Transverse colon (tissue), 4 donors: ENCODE measurements around the gene UBE2D2. TPM values are rescaled to one million over a fixed set of nuclear protein-coding genes. Genes with fewer than 3 reads are reported as not detected.
"Not testable (repeated sequence)": the region's sequence is repeated elsewhere in the genome, so short reads cannot be mapped to it uniquely, and the experiment has no call there.

ENCODE experiments used
- DNase-seq: peaks from one replicate; pipeline ENCODE4 v3.0.0-alpha.2; 2019
- H3K27ac ChIP-seq, 4 donors: fragments of 200-600 bp; sonication (generic); 2 replicates each; pipeline ENCODE4 v1.5.1; 2016 to 2018; ENCODE audit warnings: inconsistent platforms in 4 of 4
- H3K27me3 ChIP-seq: fragments of 200-600 bp; sonication (generic); 2 replicates; pipeline ENCODE4 v1.5.1; 2017; ENCODE audit warnings: inconsistent platforms
- H3K36me3 ChIP-seq, 4 donors: fragments of 200-600 bp; sonication (generic); 2 replicates each; pipeline ENCODE4 v1.5.1; 2017 to 2019; ENCODE audit warnings: inconsistent platforms in 4 of 4
- H3K4me1 ChIP-seq, 4 donors: fragments of 200-600 bp; sonication (generic); 2 replicates each; pipeline ENCODE4 v1.5.1; 2017 to 2020; ENCODE audit warnings: inconsistent platforms in 4 of 4
- H3K4me3 ChIP-seq, 4 donors: fragments of 200-600 bp; sonication (generic); 1 replicate in 1 of 4; 2 replicates in 3 of 4; pipeline versions ENCODE4 v1.5.1 to v1.6.1; 2017 to 2019; ENCODE audit warnings: inconsistent platforms in 4 of 4
- H3K9me3 ChIP-seq, 2 donors: fragments of 200-600 bp; sonication (generic); 2 replicates each; pipeline ENCODE4 v1.5.1; 2017 to 2019; ENCODE audit warnings: inconsistent platforms in 2 of 2
- EP300 ChIP-seq: sonication (generic); formaldehyde crosslinking; IDR thresholded peaks from one replicate; pipeline ENCODE4 v1.6.1; 2017; ENCODE audit warnings: antibody characterized with exemption, low read depth
- POLR2A ChIP-seq: fragments of 450-650 bp; IDR thresholded peaks from one replicate; pipeline ENCODE4 v1.6.1; 2016; ENCODE audit warnings: antibody characterized with exemption, mild to moderate bottlenecking, moderate library complexity
- POLR2AphosphoS5 ChIP-seq, 3 donors: sonication (generic); formaldehyde crosslinking; IDR thresholded peaks; one replicate each; pipeline ENCODE4 v1.6.1; 2016; ENCODE audit warnings: antibody characterized with exemption in 3 of 3
- WGBS, 2 donors: methylation state at CpG; one replicate each; pipeline ENCODE4 v1.1.5; 2018; ENCODE audit warnings: low coverage in 1 of 2; 5-methylcytosine and 5-hydroxymethylcytosine counted together
- in situ Hi-C, 4 donors: fragments of 200-750 bp; cut with MboI; loops; one replicate each; pipeline versions ENCODE4 v1.15.0 to v1.15.1; 2017; ENCODE audit warnings: low sequenced_read_pairs in 3 of 4, low pct_ligation_motif_present in 1 of 4, low pct_unique_long_range_greater_than_20kb in 1 of 4
- intact Hi-C: fragments of 100-400 bp; cut with DNase I; formaldehyde crosslinking; loops from one replicate; pipeline ENCODE4 v1.15.1; 2023; ENCODE audit warnings: low total_unique reads
- total RNA-seq, 4 donors: library from RNA; depleted of rRNA; stranded (reverse); fragments of >200 nt; gene quantifications; one replicate each; pipeline ENCODE4 v1.1.0, GENCODE V29; 2016
- TF ChIP-seq, protein P1 (sequence below), 5 experiments: fragments of 200-600 bp in 3 of 5; fragments of 450-650 bp in 2 of 5; sonication (generic) in 3 of 5; IDR thresholded peaks; 1 replicate in 2 of 5; 2 replicates in 3 of 5; pipeline ENCODE4 v1.5.1; 2016 to 2017; ENCODE audit warnings: antibody characterized with exemption in 5 of 5, inconsistent platforms in 3 of 5, mild to moderate bottlenecking in 2 of 5, moderate library complexity in 1 of 5

UBE2D2 gene
- total RNA-seq, 4 donors from 2014 or later, result 45.6 to 134 (median 80.8) TPM

DNA sequence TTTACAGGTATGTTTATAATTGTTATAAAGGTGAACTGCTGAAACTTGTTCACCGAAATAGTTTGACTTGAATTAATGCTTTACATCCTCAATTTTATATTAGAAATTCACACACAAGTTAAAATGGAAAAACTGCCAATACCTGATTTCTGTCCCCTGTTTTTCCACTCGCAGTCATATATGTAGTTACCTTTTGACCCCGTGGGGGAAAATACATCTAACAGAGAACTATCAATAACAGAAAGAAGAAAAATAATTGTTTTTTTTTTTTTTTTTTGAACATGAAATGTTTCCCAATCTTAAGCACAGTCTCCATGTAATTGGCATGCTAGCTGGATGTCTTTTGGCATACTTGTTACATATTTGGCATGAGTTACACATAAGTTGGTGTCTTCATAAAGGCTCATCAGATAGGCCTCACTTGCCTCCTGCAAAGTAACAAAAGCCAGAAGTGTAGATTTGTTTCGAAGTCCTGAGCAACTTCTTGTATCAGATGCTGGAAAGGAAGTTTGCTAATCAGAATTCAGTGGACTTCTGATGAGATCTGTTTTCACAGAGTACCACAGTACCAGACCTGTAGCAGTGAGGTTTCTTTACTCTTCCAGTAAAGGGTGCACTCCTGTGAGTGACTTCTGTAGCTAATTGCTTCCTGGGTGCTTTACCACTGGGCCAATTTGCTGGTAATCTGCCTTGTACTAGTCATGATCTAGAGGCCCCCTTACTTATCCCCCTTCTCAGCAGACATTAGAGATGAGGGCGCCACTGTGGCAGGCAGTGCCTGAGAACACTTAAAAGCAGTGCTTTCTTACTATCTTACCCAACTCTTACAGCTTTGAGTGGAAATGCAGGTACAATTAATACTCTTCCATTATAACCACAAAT is 50.8 kb downstream of the UBE2D2 start:
- Histone ChIP-seq H3K4me3 (no peak overlapping the region), H3K36me3 (peaks cover 0 to 20% (median 7%) of the 10 kb centered on the region in 4 donors), H3K4me1 (peaks cover 0 to 52% (median 14%) of the 10 kb centered on the region in 4 donors), H3K27me3 (no peaks in the 10 kb centered on the region), H3K9me3 (no peaks in the 10 kb centered on the region), H3K27ac (no peak overlapping the region)
- no peak for DNase-seq
- in situ Hi-C loops (no loop called here), intact Hi-C loops (no loop called here)
- TF ChIP-seq EP300, result no peak
- no peak for TF ChIP-seq POLR2A
- TF ChIP-seq, protein P1, sequence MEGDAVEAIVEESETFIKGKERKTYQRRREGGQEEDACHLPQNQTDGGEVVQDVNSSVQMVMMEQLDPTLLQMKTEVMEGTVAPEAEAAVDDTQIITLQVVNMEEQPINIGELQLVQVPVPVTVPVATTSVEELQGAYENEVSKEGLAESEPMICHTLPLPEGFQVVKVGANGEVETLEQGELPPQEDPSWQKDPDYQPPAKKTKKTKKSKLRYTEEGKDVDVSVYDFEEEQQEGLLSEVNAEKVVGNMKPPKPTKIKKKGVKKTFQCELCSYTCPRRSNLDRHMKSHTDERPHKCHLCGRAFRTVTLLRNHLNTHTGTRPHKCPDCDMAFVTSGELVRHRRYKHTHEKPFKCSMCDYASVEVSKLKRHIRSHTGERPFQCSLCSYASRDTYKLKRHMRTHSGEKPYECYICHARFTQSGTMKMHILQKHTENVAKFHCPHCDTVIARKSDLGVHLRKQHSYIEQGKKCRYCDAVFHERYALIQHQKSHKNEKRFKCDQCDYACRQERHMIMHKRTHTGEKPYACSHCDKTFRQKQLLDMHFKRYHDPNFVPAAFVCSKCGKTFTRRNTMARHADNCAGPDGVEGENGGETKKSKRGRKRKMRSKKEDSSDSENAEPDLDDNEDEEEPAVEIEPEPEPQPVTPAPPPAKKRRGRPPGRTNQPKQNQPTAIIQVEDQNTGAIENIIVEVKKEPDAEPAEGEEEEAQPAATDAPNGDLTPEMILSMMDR (IDR thresholded peaks at IDR 0.05), result no peak
- no peak for TF ChIP-seq POLR2AphosphoS5 (IDR thresholded peaks at IDR 0.05)
- 68 to 85% methylated on average over 4 to 5 of the region's 5 CpGs for WGBS, 2 donors

DNA sequence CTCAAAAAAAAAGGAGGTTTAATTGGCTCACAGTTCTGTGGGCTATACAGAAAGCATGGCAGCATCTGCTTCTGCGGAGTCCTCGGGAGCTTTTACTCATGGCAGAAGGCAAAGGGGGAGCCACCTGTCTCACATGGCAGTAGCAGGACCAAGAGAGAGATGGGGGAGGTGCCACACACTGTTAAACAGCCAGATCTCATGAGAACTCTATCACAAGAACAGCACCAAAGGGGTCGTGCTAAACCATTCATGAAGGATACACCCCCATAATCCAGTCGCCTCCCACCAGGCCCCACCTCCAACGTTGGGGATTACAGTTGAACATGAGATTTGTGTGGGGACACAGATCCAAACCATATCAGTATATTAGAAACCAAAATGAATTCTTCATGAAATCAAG is 58.7 kb downstream of the UBE2D2 start:
- no peak for DNase-seq
- Histone ChIP-seq H3K4me3 (no peak overlapping the region), H3K27me3 (no peaks in the 10 kb centered on the region), H3K36me3 (peaks cover 0 to 70% (median 26%) of the 10 kb centered on the region in 4 donors), H3K9me3 (no peaks in the 10 kb centered on the region), H3K27ac (no peak overlapping the region), H3K4me1 (no peaks in the 10 kb centered on the region)
- 84% methylated on average over 5 of the region's 5 CpGs; no CpG with 5 or more reads in 1 of the 2 donors for WGBS, 2 donors
- TF ChIP-seq POLR2A (no peak), EP300 (no peak), POLR2AphosphoS5 (IDR thresholded peaks at IDR 0.05) (no peak)
- TF ChIP-seq, protein P1 (IDR thresholded peaks at IDR 0.05), result no peak
- in situ Hi-C loops, result no loop called here
- intact Hi-C loops, result no loop called here

- intact Hi-C loops, H3K4me1 ChIP-seq, H3K9me3 ChIP-seq, H3K4me3 ChIP-seq, DNase-seq, H3K27me3 ChIP-seq, H3K27ac ChIP-seq: not testable (repeated sequence)
- H3K36me3 ChIP-seq, result peaks cover 0 to 57% (median 27%) of the 10 kb centered on the region in 4 donors
- 90 to 93% methylated on average over 3 to 5 of the region's 5 CpGs for whole genome bisulfite sequencing, 2 donors
- in situ Hi-C loops, result loop anchor here in 1 of 4 donors (25.0 kb wide), 1 partner anchor 137 kb away; no protein-coding TSS in a partner anchor
Observed at GRCh38 chr5:139625398-139625797, 64.3 kb downstream of the UBE2D2 start.

DNA sequence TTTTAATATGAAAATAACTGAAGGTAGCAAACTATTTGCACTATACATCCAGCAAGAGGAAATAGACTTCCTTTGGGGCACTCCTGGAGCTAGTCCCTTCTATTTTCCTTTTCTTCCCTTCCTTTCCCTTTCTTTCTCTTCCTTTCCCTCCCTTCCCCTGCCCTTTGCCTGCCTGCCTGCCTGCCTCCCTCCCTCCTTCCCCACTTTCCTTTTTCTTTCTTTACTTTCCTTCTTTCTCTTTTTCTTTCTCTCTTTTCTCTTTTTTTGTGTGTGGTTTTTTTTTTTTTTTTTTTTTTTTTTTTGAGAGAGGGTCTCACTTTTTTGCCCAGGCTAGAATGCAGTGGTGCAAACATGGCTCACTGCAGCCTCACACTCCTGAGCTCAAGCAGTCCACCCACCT is 69.7 kb downstream of the UBE2D2 start:
- DNase-seq, result no peak
- intact Hi-C loops, result no loop called here
- Histone ChIP-seq H3K27ac (no peak overlapping the region), H3K27me3 (no peaks in the 10 kb centered on the region), H3K4me3 (no peak overlapping the region), H3K9me3 (no peaks in the 10 kb centered on the region), H3K36me3 (peaks cover 0 to 23% (median 10%) of the 10 kb centered on the region in 4 donors), H3K4me1 (peaks cover 1 to 15% (median 9%) of the 10 kb centered on the region in 4 donors)
- no peak for TF ChIP-seq POLR2A
- no peak for TF ChIP-seq POLR2AphosphoS5 (IDR thresholded peaks at IDR 0.05)
- no peak for TF ChIP-seq EP300
- TF ChIP-seq, protein P1 (IDR thresholded peaks at IDR 0.05), result no peak
- in situ Hi-C loops, result loop anchor here (5.0 to 25.0 kb wide), 3 partner anchors 64 to 131 kb away; no protein-coding TSS in a partner anchor
